Measurements from ENCODE around the gene IFI27.

IFI27 gene

GRCh38 chr14:94081386-94081820 is 29.1 kb upstream of the IFI27 start:
- ChIA-PET POLR2A (interaction anchor here (0.6 to 2.3 kb wide), 10 partner anchors 9 to 121 kb away, joined by 3 to 13 read pairs (median 4); partner anchors contain the start of genes IFI27L2, OTUB2 and PPP4R4), CTCF (interaction anchor here (1.1 to 1.9 kb wide), 2 partner anchors 9 to 55 kb away, joined by 3 to 6 read pairs; no protein-coding TSS in a partner anchor)
- TF ChIP-seq TARDBP (IDR thresholded peaks at IDR 0.05) = no peak
- no peak for TF ChIP-seq NFRKB (IDR thresholded peaks at IDR 0.05)
- TF ChIP-seq HDGF (IDR thresholded peaks at IDR 0.05; ENCODE audit: borderline replicate concordance) = no peak
- TF ChIP-seq SUZ12 (IDR thresholded peaks at IDR 0.05) = no peak
- TF ChIP-seq, protein P1, sequence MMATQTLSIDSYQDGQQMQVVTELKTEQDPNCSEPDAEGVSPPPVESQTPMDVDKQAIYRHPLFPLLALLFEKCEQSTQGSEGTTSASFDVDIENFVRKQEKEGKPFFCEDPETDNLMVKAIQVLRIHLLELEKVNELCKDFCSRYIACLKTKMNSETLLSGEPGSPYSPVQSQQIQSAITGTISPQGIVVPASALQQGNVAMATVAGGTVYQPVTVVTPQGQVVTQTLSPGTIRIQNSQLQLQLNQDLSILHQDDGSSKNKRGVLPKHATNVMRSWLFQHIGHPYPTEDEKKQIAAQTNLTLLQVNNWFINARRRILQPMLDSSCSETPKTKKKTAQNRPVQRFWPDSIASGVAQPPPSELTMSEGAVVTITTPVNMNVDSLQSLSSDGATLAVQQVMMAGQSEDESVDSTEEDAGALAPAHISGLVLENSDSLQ (IDR thresholded peaks at IDR 0.05) = no peak
- TF ChIP-seq ARNT (IDR thresholded peaks at IDR 0.05) = no peak
- no peak for TF ChIP-seq FOXK2 (IDR thresholded peaks at IDR 0.05)
- no peak for TF ChIP-seq LEF1 (IDR thresholded peaks at IDR 0.05; ENCODE audit: borderline replicate concordance)
- no peak for TF ChIP-seq L3MBTL2 (conservative IDR thresholded peaks at IDR 0.05)
- TF ChIP-seq FOXA1 (IDR thresholded peaks at IDR 0.05) = no peak
- TF ChIP-seq ZNF384 (IDR thresholded peaks at IDR 0.05) = no peak
- no peak for DNase-seq (ENCODE audit: extremely low spot score)

DNA sequence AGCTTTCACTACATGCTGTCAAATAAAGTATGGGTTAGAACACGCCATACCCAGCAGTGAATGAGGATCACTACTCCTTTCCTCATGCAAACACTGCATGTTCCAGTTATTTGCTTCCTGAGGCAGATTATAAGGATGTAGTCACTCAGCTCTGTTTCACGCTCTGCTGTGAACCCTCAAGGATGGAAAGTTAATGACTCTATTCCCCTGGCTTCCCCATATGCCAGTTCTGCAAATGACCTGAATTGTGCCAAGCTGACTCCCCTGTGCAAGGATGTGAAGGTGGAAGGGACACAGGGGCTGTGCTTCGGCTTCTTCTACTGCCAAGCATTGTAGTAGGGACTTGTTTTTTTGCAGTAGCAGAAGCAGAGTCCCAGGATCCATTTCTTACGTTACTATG is 22.6 kb upstream of the IFI27 start:
- POLR2A ChIA-PET = no interaction called here
- no peak for TF ChIP-seq SP1 (IDR thresholded peaks at IDR 0.05)
- TF ChIP-seq NFRKB (IDR thresholded peaks at IDR 0.05) = no peak
- no peak for TF ChIP-seq FOXK2 (IDR thresholded peaks at IDR 0.05)
- no peak for TF ChIP-seq BHLHE40 (IDR thresholded peaks at IDR 0.05; ENCODE audit: borderline replicate concordance)
- TF ChIP-seq TARDBP (IDR thresholded peaks at IDR 0.05) = no peak
- no peak for TF ChIP-seq CTBP1 (IDR thresholded peaks at IDR 0.05; ENCODE audit: borderline replicate concordance)
- no peak for TF ChIP-seq FOXM1 (IDR thresholded peaks at IDR 0.05; ENCODE audit: borderline replicate concordance)
- no peak for TF ChIP-seq LEF1 (IDR thresholded peaks at IDR 0.05; ENCODE audit: borderline replicate concordance)
- TF ChIP-seq SUZ12 (IDR thresholded peaks at IDR 0.05) = no peak
- DNase-seq (ENCODE audit: extremely low spot score) = no peak
- CTCF ChIA-PET = no interaction called here

DNA sequence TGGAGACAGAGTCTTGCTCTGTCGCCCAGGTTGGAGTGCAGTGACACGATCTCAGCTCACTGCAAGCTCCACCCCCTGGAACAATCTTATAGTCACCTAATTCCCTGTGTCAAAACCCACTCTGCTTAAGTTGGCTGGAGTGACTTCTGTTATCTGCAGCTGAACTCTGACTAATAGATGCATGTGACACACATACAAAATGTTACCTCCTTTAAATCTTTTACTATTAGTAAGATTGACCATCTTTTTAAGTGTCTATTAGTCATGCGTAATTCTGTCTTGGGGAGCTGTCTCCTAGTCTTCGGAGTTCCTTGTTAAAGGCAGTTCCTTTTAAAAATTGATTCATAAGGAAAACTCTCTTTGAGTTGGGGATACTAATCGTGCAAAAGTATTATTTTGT is 22.0 kb upstream of the IFI27 start:
- POLR2A ChIA-PET = no interaction called here
- no peak for DNase-seq (ENCODE audit: extremely low spot score)
- CTCF ChIA-PET = no interaction called here
- TF ChIP-seq FOXM1 (IDR thresholded peaks at IDR 0.05; ENCODE audit: borderline replicate concordance) (no peak), HDGF (IDR thresholded peaks at IDR 0.05; ENCODE audit: borderline replicate concordance) (no peak), CTBP1 (IDR thresholded peaks at IDR 0.05; ENCODE audit: borderline replicate concordance) (no peak), TARDBP (IDR thresholded peaks at IDR 0.05) (no peak), SUZ12 (IDR thresholded peaks at IDR 0.05) (no peak), LEF1 (IDR thresholded peaks at IDR 0.05; ENCODE audit: borderline replicate concordance) (no peak), L3MBTL2 (conservative IDR thresholded peaks at IDR 0.05) (no peak), ARNT (IDR thresholded peaks at IDR 0.05) (no peak), BHLHE40 (IDR thresholded peaks at IDR 0.05; ENCODE audit: borderline replicate concordance) (no peak), FOXK2 (IDR thresholded peaks at IDR 0.05) (no peak), FOXA1 (IDR thresholded peaks at IDR 0.05) (no peak), SP1 (IDR thresholded peaks at IDR 0.05) (no peak), ELF4 (IDR thresholded peaks at IDR 0.05) (no peak), NFRKB (IDR thresholded peaks at IDR 0.05) (no peak), ZNF384 (IDR thresholded peaks at IDR 0.05) (no peak)
- TF ChIP-seq, protein P1 (IDR thresholded peaks at IDR 0.05) = no peak

DNA sequence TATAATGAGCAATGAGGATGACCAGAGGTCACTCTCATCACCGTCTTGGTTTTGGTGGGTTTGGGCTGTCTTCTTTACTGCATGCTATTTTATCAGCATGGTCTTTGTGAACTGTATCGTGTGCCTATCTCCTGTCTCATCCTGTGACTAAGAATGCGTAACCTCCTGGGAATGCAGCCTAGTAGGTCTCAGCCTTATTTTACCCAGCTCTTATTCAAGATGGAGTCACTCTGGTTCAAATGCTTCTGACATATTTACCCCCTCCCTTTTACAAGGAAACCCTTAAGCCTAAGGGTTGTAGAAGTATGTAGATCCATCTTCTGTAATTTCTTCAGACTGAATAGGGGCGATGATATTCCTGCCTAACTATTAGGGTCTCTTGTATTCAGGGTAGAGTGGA is 21.1 kb upstream of the IFI27 start:
- no peak for DNase-seq (ENCODE audit: extremely low spot score)
- TF ChIP-seq, protein P1 (IDR thresholded peaks at IDR 0.05) = no peak
- no peak for TF ChIP-seq BHLHE40 (IDR thresholded peaks at IDR 0.05; ENCODE audit: borderline replicate concordance)
- TF ChIP-seq ZNF384 (IDR thresholded peaks at IDR 0.05) = no peak
- TF ChIP-seq ARNT (IDR thresholded peaks at IDR 0.05) = no peak
- no peak for TF ChIP-seq TARDBP (IDR thresholded peaks at IDR 0.05)
- no peak for TF ChIP-seq SP1 (IDR thresholded peaks at IDR 0.05)
- TF ChIP-seq FOXM1 (IDR thresholded peaks at IDR 0.05; ENCODE audit: borderline replicate concordance) = no peak
- ChIA-PET POLR2A (interaction anchor here (1.0 kb wide), 1 partner anchor 11 kb away, joined by 3 read pairs; no protein-coding TSS in a partner anchor), CTCF (no interaction called here)

- CTCF ChIA-PET = interaction anchor here (0.6 kb wide), 2 partner anchors 218 to 910 kb away, joined by 3 read pairs; no protein-coding TSS in a partner anchor
- POLR2A ChIA-PET = no interaction called here
- no peak for DNase-seq (ENCODE audit: extremely low spot score)
- TF ChIP-seq NFRKB (IDR thresholded peaks at IDR 0.05) (no peak), ZNF384 (IDR thresholded peaks at IDR 0.05) (no peak), FOXM1 (IDR thresholded peaks at IDR 0.05; ENCODE audit: borderline replicate concordance) (no peak)
Measured at GRCh38 chr14:94093418-94093817, 17.1 kb upstream of the IFI27 start.

DNA sequence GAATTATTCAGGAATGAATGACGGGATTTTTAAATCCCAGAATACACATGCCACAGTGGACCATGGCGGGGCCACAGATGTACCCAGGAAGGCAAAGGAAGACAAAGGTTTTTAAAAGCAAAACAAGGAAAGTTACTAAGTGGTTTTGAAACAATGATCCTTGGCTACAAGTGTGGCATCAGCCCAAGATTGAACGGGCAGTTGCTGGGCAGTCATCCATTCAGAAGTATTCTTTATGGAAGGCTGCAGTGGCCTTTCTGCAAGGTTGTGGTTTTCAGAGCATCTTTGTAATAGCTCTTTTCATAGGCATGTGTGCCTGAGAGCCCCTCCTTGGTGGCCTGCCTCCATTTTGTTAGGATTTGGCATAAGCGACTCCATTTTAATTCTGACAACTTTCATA is 13.4 kb upstream of the IFI27 start:
- POLR2A ChIA-PET = no interaction called here
- CTCF ChIA-PET = no interaction called here
- DNase-seq (ENCODE audit: extremely low spot score) = no peak
- no peak for TF ChIP-seq LEF1 (IDR thresholded peaks at IDR 0.05; ENCODE audit: borderline replicate concordance)

GRCh38 chr14:94098326-94098992 is 12.1 kb upstream of the IFI27 start:
- no peak for DNase-seq (ENCODE audit: extremely low spot score)
- CTCF ChIA-PET = no interaction called here
- POLR2A ChIA-PET = no interaction called here
- TF ChIP-seq FOXK2 (IDR thresholded peaks at IDR 0.05) = no peak
